ENCODE data around the gene FAM131B. TPM values are rescaled to one million over a fixed set of nuclear protein-coding genes. Genes with fewer than 3 reads are reported as not detected.

Gene FAM131B
- total and polyA plus RNA-seq, 2 of the 13 experiments (the other 11 are each of a cell fraction or from before 2014, with no cell fraction given) = 0.07 TPM; not detected in 1

DNA sequence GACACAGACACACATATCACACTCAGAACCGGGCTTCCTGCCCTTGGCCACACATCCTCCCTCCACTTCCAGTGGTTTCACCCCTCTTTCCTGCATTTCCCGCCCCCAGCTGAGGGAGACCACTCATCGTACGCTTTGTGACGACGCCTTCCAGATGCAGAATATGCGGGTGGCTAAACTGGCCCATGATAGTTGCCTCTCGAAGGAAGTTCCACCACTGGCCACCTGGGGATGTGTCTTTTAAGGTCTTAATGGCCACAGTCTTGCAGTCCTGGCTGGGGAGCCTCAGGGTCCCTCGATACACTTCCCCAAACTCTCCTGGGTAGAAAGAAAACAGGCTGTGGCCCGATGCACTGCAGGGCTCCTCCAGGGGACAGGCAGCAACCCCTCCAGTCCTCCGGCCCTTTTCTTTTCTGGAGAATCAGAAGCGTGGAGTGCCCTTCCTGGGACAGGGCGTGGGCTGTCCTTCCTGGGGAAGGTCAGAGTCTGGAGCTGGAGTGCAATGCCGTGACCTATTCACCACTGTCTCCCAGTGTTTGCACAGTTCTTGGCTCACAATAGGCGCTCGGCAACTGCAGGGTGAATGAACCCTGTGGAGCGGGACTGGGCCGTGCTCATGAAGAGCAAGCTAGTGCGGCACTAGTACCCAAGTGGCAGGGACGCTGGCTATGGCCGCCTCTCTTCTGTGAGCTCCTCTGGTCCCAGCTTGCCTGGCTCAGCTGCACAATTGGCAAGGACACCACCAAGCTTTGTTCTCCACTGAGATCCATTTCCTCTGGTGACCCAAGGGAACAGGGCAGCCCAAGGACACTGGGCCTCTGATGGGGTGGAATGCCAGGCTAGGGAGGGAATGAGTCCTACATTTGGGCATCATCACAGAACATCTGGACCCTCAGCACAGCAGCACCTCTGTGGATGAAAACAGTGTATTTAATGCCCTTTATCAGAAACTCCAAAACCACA is 33.0 kb upstream of the FAM131B start (continued):
- TF ChIP-seq, protein P1, sequence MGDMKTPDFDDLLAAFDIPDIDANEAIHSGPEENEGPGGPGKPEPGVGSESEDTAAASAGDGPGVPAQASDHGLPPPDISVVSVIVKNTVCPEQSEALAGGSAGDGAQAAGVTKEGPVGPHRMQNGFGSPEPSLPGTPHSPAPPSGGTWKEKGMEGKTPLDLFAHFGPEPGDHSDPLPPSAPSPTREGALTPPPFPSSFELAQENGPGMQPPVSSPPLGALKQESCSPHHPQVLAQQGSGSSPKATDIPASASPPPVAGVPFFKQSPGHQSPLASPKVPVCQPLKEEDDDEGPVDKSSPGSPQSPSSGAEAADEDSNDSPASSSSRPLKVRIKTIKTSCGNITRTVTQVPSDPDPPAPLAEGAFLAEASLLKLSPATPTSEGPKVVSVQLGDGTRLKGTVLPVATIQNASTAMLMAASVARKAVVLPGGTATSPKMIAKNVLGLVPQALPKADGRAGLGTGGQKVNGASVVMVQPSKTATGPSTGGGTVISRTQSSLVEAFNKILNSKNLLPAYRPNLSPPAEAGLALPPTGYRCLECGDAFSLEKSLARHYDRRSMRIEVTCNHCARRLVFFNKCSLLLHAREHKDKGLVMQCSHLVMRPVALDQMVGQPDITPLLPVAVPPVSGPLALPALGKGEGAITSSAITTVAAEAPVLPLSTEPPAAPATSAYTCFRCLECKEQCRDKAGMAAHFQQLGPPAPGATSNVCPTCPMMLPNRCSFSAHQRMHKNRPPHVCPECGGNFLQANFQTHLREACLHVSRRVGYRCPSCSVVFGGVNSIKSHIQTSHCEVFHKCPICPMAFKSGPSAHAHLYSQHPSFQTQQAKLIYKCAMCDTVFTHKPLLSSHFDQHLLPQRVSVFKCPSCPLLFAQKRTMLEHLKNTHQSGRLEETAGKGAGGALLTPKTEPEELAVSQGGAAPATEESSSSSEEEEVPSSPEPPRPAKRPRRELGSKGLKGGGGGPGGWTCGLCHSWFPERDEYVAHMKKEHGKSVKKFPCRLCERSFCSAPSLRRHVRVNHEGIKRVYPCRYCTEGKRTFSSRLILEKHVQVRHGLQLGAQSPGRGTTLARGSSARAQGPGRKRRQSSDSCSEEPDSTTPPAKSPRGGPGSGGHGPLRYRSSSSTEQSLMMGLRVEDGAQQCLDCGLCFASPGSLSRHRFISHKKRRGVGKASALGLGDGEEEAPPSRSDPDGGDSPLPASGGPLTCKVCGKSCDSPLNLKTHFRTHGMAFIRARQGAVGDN (CRISPR knock-in tag; IDR thresholded peaks at IDR 0.05) = peak; percentile 87
- TF ChIP-seq, protein P2, sequence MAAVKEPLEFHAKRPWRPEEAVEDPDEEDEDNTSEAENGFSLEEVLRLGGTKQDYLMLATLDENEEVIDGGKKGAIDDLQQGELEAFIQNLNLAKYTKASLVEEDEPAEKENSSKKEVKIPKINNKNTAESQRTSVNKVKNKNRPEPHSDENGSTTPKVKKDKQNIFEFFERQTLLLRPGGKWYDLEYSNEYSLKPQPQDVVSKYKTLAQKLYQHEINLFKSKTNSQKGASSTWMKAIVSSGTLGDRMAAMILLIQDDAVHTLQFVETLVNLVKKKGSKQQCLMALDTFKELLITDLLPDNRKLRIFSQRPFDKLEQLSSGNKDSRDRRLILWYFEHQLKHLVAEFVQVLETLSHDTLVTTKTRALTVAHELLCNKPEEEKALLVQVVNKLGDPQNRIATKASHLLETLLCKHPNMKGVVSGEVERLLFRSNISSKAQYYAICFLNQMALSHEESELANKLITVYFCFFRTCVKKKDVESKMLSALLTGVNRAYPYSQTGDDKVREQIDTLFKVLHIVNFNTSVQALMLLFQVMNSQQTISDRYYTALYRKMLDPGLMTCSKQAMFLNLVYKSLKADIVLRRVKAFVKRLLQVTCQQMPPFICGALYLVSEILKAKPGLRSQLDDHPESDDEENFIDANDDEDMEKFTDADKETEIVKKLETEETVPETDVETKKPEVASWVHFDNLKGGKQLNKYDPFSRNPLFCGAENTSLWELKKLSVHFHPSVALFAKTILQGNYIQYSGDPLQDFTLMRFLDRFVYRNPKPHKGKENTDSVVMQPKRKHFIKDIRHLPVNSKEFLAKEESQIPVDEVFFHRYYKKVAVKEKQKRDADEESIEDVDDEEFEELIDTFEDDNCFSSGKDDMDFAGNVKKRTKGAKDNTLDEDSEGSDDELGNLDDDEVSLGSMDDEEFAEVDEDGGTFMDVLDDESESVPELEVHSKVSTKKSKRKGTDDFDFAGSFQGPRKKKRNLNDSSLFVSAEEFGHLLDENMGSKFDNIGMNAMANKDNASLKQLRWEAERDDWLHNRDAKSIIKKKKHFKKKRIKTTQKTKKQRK (IDR thresholded peaks at IDR 0.05; ENCODE audit: low read length) = no peak
- TF ChIP-seq ZNF546 (CRISPR knock-in tag; conservative IDR thresholded peaks at IDR 0.05) (no peak), RARA (CRISPR knock-in tag; IDR thresholded peaks at IDR 0.05) (peak; percentile 97), ATM (IDR thresholded peaks at IDR 0.05; ENCODE audit: borderline replicate concordance) (no peak), ZMYM4 (CRISPR knock-in tag; IDR thresholded peaks at IDR 0.05) (peak; percentile 49), SP5 (CRISPR knock-in tag; IDR thresholded peaks at IDR 0.05; ENCODE audit: borderline replicate concordance, low read depth) (0 out of 2 replicates have a peak, but pooled peaks have one; percentile 22), RXRA (CRISPR knock-in tag; IDR thresholded peaks at IDR 0.05) (peak; percentile 99), NR2F1 (CRISPR knock-in tag; IDR thresholded peaks at IDR 0.05) (peak; percentile 82 to 89), KMT2B (CRISPR knock-in tag; IDR thresholded peaks at IDR 0.05) (peak; percentile 38; the same call in 1 of the 2 replicates), CC2D1A (CRISPR knock-in tag; IDR thresholded peaks at IDR 0.05) (no peak), SOX6 (IDR thresholded peaks at IDR 0.05) (no peak), SOX6 (CRISPR knock-in tag; IDR thresholded peaks at IDR 0.05) (peak; percentile 98)
- TF ChIP-seq, protein P3, sequence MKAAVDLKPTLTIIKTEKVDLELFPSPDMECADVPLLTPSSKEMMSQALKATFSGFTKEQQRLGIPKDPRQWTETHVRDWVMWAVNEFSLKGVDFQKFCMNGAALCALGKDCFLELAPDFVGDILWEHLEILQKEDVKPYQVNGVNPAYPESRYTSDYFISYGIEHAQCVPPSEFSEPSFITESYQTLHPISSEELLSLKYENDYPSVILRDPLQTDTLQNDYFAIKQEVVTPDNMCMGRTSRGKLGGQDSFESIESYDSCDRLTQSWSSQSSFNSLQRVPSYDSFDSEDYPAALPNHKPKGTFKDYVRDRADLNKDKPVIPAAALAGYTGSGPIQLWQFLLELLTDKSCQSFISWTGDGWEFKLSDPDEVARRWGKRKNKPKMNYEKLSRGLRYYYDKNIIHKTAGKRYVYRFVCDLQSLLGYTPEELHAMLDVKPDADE (CRISPR knock-in tag; IDR thresholded peaks at IDR 0.05) = 0 out of 2 replicates have a peak, but pooled peaks have one; percentile 52
- TF ChIP-seq, protein P4, sequence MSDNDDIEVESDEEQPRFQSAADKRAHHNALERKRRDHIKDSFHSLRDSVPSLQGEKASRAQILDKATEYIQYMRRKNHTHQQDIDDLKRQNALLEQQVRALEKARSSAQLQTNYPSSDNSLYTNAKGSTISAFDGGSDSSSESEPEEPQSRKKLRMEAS (IDR thresholded peaks at IDR 0.05) = peak; percentile 67; the same call in 1 of the 2 replicates
- TF ChIP-seq, protein P5, sequence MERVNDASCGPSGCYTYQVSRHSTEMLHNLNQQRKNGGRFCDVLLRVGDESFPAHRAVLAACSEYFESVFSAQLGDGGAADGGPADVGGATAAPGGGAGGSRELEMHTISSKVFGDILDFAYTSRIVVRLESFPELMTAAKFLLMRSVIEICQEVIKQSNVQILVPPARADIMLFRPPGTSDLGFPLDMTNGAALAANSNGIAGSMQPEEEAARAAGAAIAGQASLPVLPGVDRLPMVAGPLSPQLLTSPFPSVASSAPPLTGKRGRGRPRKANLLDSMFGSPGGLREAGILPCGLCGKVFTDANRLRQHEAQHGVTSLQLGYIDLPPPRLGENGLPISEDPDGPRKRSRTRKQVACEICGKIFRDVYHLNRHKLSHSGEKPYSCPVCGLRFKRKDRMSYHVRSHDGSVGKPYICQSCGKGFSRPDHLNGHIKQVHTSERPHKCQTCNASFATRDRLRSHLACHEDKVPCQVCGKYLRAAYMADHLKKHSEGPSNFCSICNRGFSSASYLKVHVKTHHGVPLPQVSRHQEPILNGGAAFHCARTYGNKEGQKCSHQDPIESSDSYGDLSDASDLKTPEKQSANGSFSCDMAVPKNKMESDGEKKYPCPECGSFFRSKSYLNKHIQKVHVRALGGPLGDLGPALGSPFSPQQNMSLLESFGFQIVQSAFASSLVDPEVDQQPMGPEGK (CRISPR knock-in tag; IDR thresholded peaks at IDR 0.05) = peak; percentile 75

Data from HepG2 (cell line).